H1 (cell line): ENCODE data around the gene POMT2. TPM values are rescaled to one million over a fixed set of nuclear protein-coding genes. Genes with fewer than 3 reads are reported as not detected.

Source experiments
- CTCF ChIA-PET: fragments of 300-600 bp; sonication (Branson Sonifier 250); formaldehyde crosslinking; loops from one replicate; lab custom pipeline; 2021; ENCODE audit not compliant: partially characterized antibody; lab: Charles Lee
- POLR2A ChIA-PET: fragments of 300-600 bp; sonication (Branson Sonifier 250); formaldehyde crosslinking; loops from one replicate; lab custom pipeline; 2021; ENCODE audit warnings: inconsistent platforms; ENCODE audit not compliant: partially characterized antibody; lab: Charles Lee
- DNase-seq, 2 experiments: peaks; one replicate each; pipeline versions ENCODE4 v3.0.0 to v3.0.0-alpha.2; 2010 to 2022; ENCODE audit warnings: low spot score in 2 of 2, low read depth in 1 of 2, mixed read lengths in 1 of 2
- FAIRE-seq: peaks from 2 replicates; lab custom pipeline; 2011; peaks lifted over from hg19 to GRCh38; lab: Jason Lieb, UNC
- H2AFZ ChIP-seq: 2 replicates; pipeline ENCODE4 v1.8.1; 2012; ENCODE audit warnings: low read length, inconsistent platforms
- H2AK5ac ChIP-seq: 2 replicates; pipeline ENCODE4 v1.6.1; 2013; ENCODE audit warnings: low read depth, low read length
- H2BK120ac ChIP-seq: replicated peaks from 2 replicates; pipeline ENCODE3; 2013; ENCODE audit warnings: low read depth, low read length, inconsistent platforms
- H2BK12ac ChIP-seq: 2 replicates; pipeline ENCODE4 v1.6.1; 2013; ENCODE audit warnings: low read depth, low read length
- H2BK15ac ChIP-seq: 2 replicates; pipeline ENCODE4 v1.6.1; 2013; ENCODE audit warnings: low read length
- H2BK20ac ChIP-seq: 2 replicates; pipeline ENCODE4 v1.6.1; 2013; ENCODE audit warnings: low read length
- H2BK5ac ChIP-seq: 2 replicates; pipeline ENCODE4 v1.6.1; 2013; ENCODE audit warnings: low read depth, low read length
- H3K14ac ChIP-seq: 2 replicates; pipeline ENCODE4 v1.6.1; 2013; ENCODE audit warnings: inconsistent platforms; ENCODE audit not compliant: insufficient read length
- H3K18ac ChIP-seq: 2 replicates; pipeline ENCODE4 v1.6.1; 2013; ENCODE audit warnings: low read length; ENCODE audit errors: extremely low read depth
- H3K23ac ChIP-seq: 2 replicates; pipeline ENCODE4 v1.6.1; 2013; ENCODE audit warnings: inconsistent platforms; ENCODE audit not compliant: insufficient read length
- H3K23me2 ChIP-seq: 2 replicates; pipeline ENCODE4 v1.6.1; 2013; ENCODE audit warnings: low read depth, low read length
- H3K27ac ChIP-seq: 2 replicates; pipeline ENCODE4 v1.6.1; 2011; ENCODE audit warnings: low read depth, low read length, inconsistent platforms
- H3K27me3 ChIP-seq, 4 experiments: replicated peaks in 1 of 4; 1 replicate in 1 of 4; 2 replicates in 3 of 4; pipeline versions ENCODE4 v1.6.1 to v1.8.1; 2011 to 2013; ENCODE audit warnings: low read length in 3 of 4, mild to moderate bottlenecking in 3 of 4, inconsistent platforms in 2 of 4, mixed read lengths in 2 of 4, moderate library complexity in 1 of 4; ENCODE audit not compliant: control insufficient read depth in 3 of 4, insufficient read depth in 3 of 4; ENCODE audit errors: extremely low read depth in 1 of 4
- H3K36me3 ChIP-seq, 4 experiments: 2 replicates each; pipeline versions ENCODE4 v1.6.1 to v1.8.1; 2011 to 2013; ENCODE audit warnings: mild to moderate bottlenecking in 4 of 4, low read length in 3 of 4, moderate library complexity in 2 of 4, control low read depth in 1 of 4, inconsistent platforms in 1 of 4; ENCODE audit not compliant: insufficient read depth in 4 of 4, control insufficient read depth in 2 of 4
- H3K4ac ChIP-seq: replicated peaks from 2 replicates; pipeline ENCODE3; 2013; ENCODE audit warnings: low read length, low read depth, mixed read lengths, inconsistent platforms; ENCODE audit not compliant: insufficient read length
- H3K4me1 ChIP-seq, 4 experiments: replicated peaks in 1 of 4; 1 replicate in 1 of 4; 2 replicates in 3 of 4; pipeline versions ENCODE4 v1.6.1 to v1.8.1; 2011 to 2013; ENCODE audit warnings: low read length in 3 of 4, inconsistent platforms in 2 of 4, mixed read lengths in 1 of 4; ENCODE audit not compliant: insufficient read depth in 4 of 4, control insufficient read depth in 3 of 4
- H3K4me2 ChIP-seq, 2 experiments: 2 replicates each; pipeline versions ENCODE4 v1.6.1 to v1.8.1; 2011 to 2013; ENCODE audit warnings: low read depth in 2 of 2, low read length in 2 of 2, control low read depth in 1 of 2, inconsistent platforms in 1 of 2, mild to moderate bottlenecking in 1 of 2; ENCODE audit not compliant: insufficient read depth in 1 of 2
- H3K4me3 ChIP-seq, 4 experiments: fragments of 200-600, 300-600 bp in 1 of 4; sonication (generic), shearing (Covaris generic), sonication (Bioruptor Twin) in 1 of 4; 2 replicates each; pipeline versions ENCODE4 v1.5.1 to v1.8.1; 2011 to 2016; ENCODE audit warnings: low read length in 4 of 4, low read depth in 3 of 4, control low read depth in 2 of 4, inconsistent platforms in 2 of 4, mild to moderate bottlenecking in 2 of 4, mixed read lengths in 1 of 4, moderate library complexity in 1 of 4; ENCODE audit not compliant: insufficient read depth in 2 of 4; ENCODE audit errors: extremely low read depth in 1 of 4
- H3K56ac ChIP-seq: replicated peaks from 2 replicates; pipeline ENCODE3; 2013; ENCODE audit warnings: low read depth, mild to moderate bottlenecking, mixed read lengths, low read length, inconsistent platforms; ENCODE audit not compliant: insufficient read length
- H3K79me1 ChIP-seq: 2 replicates; pipeline ENCODE4 v1.6.1; 2013; ENCODE audit warnings: low read depth, low read length, control low read depth
- H3K79me2 ChIP-seq, 2 experiments: 2 replicates each; pipeline versions ENCODE4 v1.6.1 to v1.8.1; 2012 to 2013; ENCODE audit warnings: low read length in 2 of 2, mild to moderate bottlenecking in 2 of 2, inconsistent platforms in 1 of 2; ENCODE audit not compliant: insufficient read depth in 2 of 2, control insufficient read depth in 1 of 2
- H3K9ac ChIP-seq, 4 experiments: replicated peaks in 1 of 4; 1 replicate in 1 of 4; 2 replicates in 3 of 4; pipeline versions ENCODE4 v1.6.1 to v1.8.1; 2011 to 2013; ENCODE audit warnings: low read depth in 3 of 4, low read length in 3 of 4, control low read depth in 2 of 4, mild to moderate bottlenecking in 2 of 4, moderate library complexity in 2 of 4, inconsistent platforms in 1 of 4; ENCODE audit errors: extremely low read depth in 1 of 4
- H3K9me3 ChIP-seq, 2 experiments: 2 replicates each; pipeline versions ENCODE4 v1.6.1 to v1.8.1; 2012 to 2013; ENCODE audit warnings: mild to moderate bottlenecking in 2 of 2, moderate library complexity in 2 of 2, control low read depth in 1 of 2, inconsistent platforms in 1 of 2, low read depth in 1 of 2, low read length in 1 of 2, mixed read lengths in 1 of 2; ENCODE audit not compliant: insufficient read depth in 2 of 2
- H4K20me1 ChIP-seq, 2 experiments: replicated peaks in 1 of 2; 2 replicates each; pipeline versions ENCODE3 to v1.8.1; 2011 to 2013; ENCODE audit warnings: inconsistent platforms in 2 of 2, low read length in 2 of 2, mild to moderate bottlenecking in 1 of 2; ENCODE audit not compliant: insufficient read depth in 2 of 2, control insufficient read depth in 1 of 2
- H4K5ac ChIP-seq: 2 replicates; pipeline ENCODE4 v1.6.1; 2013; ENCODE audit warnings: low read length, low read depth, mixed read lengths, inconsistent platforms; ENCODE audit not compliant: insufficient read length
- H4K8ac ChIP-seq: 2 replicates; pipeline ENCODE4 v1.8.0; 2013; ENCODE audit warnings: mild to moderate bottlenecking, moderate library complexity, low read length, inconsistent platforms; ENCODE audit not compliant: insufficient read depth; ENCODE audit errors: extremely low read depth
- H4K91ac ChIP-seq: replicated peaks from 2 replicates; pipeline ENCODE3; 2013; ENCODE audit warnings: low read length, mixed read lengths, inconsistent platforms; ENCODE audit not compliant: insufficient read length
- CTBP2 ChIP-seq: IDR thresholded peaks from 2 replicates; pipeline ENCODE4 v1.7.0; 2011; ENCODE audit warnings: borderline replicate concordance, mild to moderate bottlenecking, moderate library complexity, mixed read lengths, low read length; ENCODE audit not compliant: insufficient read depth, insufficient read length
- FOSL1 ChIP-seq: IDR thresholded peaks from 2 replicates; pipeline ENCODE4 v1.6.1; 2011; ENCODE audit warnings: mild to moderate bottlenecking, low read depth, low read length, moderate library complexity; ENCODE audit not compliant: insufficient read depth
- JUN ChIP-seq: IDR thresholded peaks from 2 replicates; pipeline ENCODE4 v1.6.1; 2011; ENCODE audit warnings: low read depth, mild to moderate bottlenecking, improper control_type of control experiment, low read length
- KDM4A ChIP-seq: IDR thresholded peaks from one replicate; pipeline ENCODE4 v1.7.1; 2012; ENCODE audit warnings: low read depth, mild to moderate bottlenecking, moderate library complexity, low read length, inconsistent platforms; ENCODE audit not compliant: severe bottlenecking
- MAX ChIP-seq: IDR thresholded peaks from 2 replicates; pipeline ENCODE4 v1.6.1; 2012; ENCODE audit warnings: inconsistent platforms
- NANOG ChIP-seq: IDR thresholded peaks from 2 replicates; pipeline ENCODE4 v1.6.1; 2011; ENCODE audit warnings: low read length, low read depth, mild to moderate bottlenecking, inconsistent platforms; ENCODE audit not compliant: insufficient read depth, poor library complexity, severe bottlenecking
- POLR2A ChIP-seq, 2 experiments: IDR thresholded peaks; 1 replicate in 1 of 2; 2 replicates in 1 of 2; pipeline ENCODE4 v1.6.1; 2011; ENCODE audit warnings: low read depth in 2 of 2, low read length in 2 of 2, mild to moderate bottlenecking in 2 of 2; ENCODE audit errors: control extremely low read depth in 1 of 2
- RAD21 ChIP-seq, 2 experiments: IDR thresholded peaks in 1 of 2; conservative IDR thresholded peaks in 1 of 2; 2 replicates each; pipeline ENCODE4 v1.6.1; 2011; ENCODE audit warnings: low read depth in 2 of 2, low read length in 2 of 2, improper control_type of control experiment in 1 of 2, inconsistent platforms in 1 of 2, mild to moderate bottlenecking in 1 of 2, moderate library complexity in 1 of 2
- RNF2 ChIP-seq: fragments of 200-900, 300-1000 bp; sonication (generic); IDR thresholded peaks from 2 replicates; pipeline ENCODE4 v1.7.1; 2016; ENCODE audit warnings: borderline replicate concordance, low read depth, mild to moderate bottlenecking, antibody characterized with exemption, low read length; ENCODE audit not compliant: poor library complexity, severe bottlenecking; ENCODE audit errors: missing control alignments
- SAP30 ChIP-seq: fragments of 300-600 bp; sonication (generic); IDR thresholded peaks from 2 replicates; pipeline ENCODE4 v1.7.1; 2012; ENCODE audit warnings: low read length, moderate library complexity, mild to moderate bottlenecking, inconsistent platforms; ENCODE audit not compliant: insufficient read depth, insufficient replicate concordance
- SIX5 ChIP-seq: IDR thresholded peaks from 2 replicates; pipeline ENCODE4 v1.6.1; 2011; ENCODE audit warnings: mild to moderate bottlenecking, low read depth, low read length
- SP2 ChIP-seq: IDR thresholded peaks from 2 replicates; pipeline ENCODE4 v1.6.1; 2012; ENCODE audit warnings: mild to moderate bottlenecking, low read length, inconsistent platforms
- WGBS, 2 experiments: shearing (Covaris generic) in 1 of 2; methylation state at CpG; one replicate each; pipeline versions ENCODE4 v1.1.6 to v1.1.7; 2013 to 2015; ENCODE audit warnings: low lambda C conversion rate in 2 of 2, mixed read lengths in 2 of 2, inconsistent platforms in 1 of 2, low coverage in 1 of 2, missing lambda C conversion rate in 1 of 2; ENCODE audit not compliant: insufficient replicate concordance in 2 of 2, insufficient coverage in 1 of 2, insufficient read length in 1 of 2; ENCODE audit errors: extremely low coverage in 1 of 2, missing lambda C conversion rate in 1 of 2; 5-methylcytosine and 5-hydroxymethylcytosine counted together
- polyA plus RNA-seq, 7 experiments: library from polyadenylated mRNA; depleted of rRNA in 3 of 7; stranded (reverse) in 5 of 7; unstranded in 2 of 7; fragments of >200 nt in 5 of 7; fragments of 200-250 nt in 2 of 7; gene quantifications; 1 replicate in 5 of 7; 2 replicates in 1 of 7; 4 replicates in 1 of 7; pipeline versions ENCODE4 v1.2.1 to v1.2.3, GENCODE V29; 2011 to 2013; ENCODE audit warnings: missing spikeins in 2 of 7, mixed read lengths in 2 of 7
- total RNA-seq: library from RNA; stranded (reverse); fragmentation: NEBNext Ultra II Directional; extraction: Animal tissue kit (Norgen Biotek cat#: 25700); gene quantifications from 2 replicates; pipeline ENCODE4 v1.2.1, GENCODE V29; 2021

POMT2 gene
- total and polyA plus RNA-seq, 2 of the 8 experiments (the other 6 are each of a cell fraction or from before 2014, with no cell fraction given): 20.8 to 44.9 TPM

GRCh38 chr14:77325746-77326094 is 5.0 kb upstream of the POMT2 start:
- no peak for DNase-seq
- no peak overlapping the region for H2BK120ac ChIP-seq
- H2BK20ac ChIP-seq: no peak overlapping the region; the same call in 1 of the 2 replicates
- no peak overlapping the region for H3K4ac ChIP-seq
- no peaks in the 10 kb centered on the region for H3K79me1 ChIP-seq
- H3K23me2 ChIP-seq: peaks cover 2% of the 10 kb centered on the region
- POLR2A ChIA-PET: interaction anchor here (0.8 to 1.3 kb wide), 2 partner anchors 10 to 12 kb away, joined by 3 to 4 read pairs; no protein-coding TSS in a partner anchor
- no peaks in the 10 kb centered on the region for H4K20me1 ChIP-seq
- H3K36me3 ChIP-seq: no peaks in the 10 kb centered on the region
- WGBS, 2 experiments: 89% methylated on average over 3 of the region's 3 CpGs; no CpG with 5 or more reads in 1 of the 2 experiments
- no peak for FAIRE-seq
- H2BK15ac ChIP-seq: no peak overlapping the region
- no peak overlapping the region for H3K18ac ChIP-seq
- H4K8ac ChIP-seq: no peak overlapping the region
- no peak overlapping the region for H3K27ac ChIP-seq
- no peak overlapping the region for H4K5ac ChIP-seq
- H3K14ac ChIP-seq: no peak overlapping the region
- no peaks in the 10 kb centered on the region for H3K27me3 ChIP-seq
- no peak overlapping the region for H3K23ac ChIP-seq
- CTCF ChIA-PET: interaction anchor here (1.0 to 5.3 kb wide), 12 partner anchors 10 to 192 kb away, joined by 3 to 40 read pairs (median 4); no protein-coding TSS in a partner anchor
- no peak overlapping the region for H3K4me3 ChIP-seq
- H2AFZ ChIP-seq: no peak overlapping the region
- no peak overlapping the region for H3K9ac ChIP-seq
- no peaks in the 10 kb centered on the region for H3K9me3 ChIP-seq
- H3K56ac ChIP-seq: no peak overlapping the region
- H3K4me2 ChIP-seq: no peak overlapping the region
- peaks cover 4 to 11% (median 7%) of the 10 kb centered on the region in 4 experiments; a peak in 6 of 7 replicates for H3K4me1 ChIP-seq
- no peak overlapping the region for H2BK5ac ChIP-seq
- H3K79me2 ChIP-seq: no peaks in the 10 kb centered on the region; a peak in 1 of 4 replicates
- no peak overlapping the region for H4K91ac ChIP-seq
- no peak overlapping the region; the same call in 1 of the 2 replicates for H2BK12ac ChIP-seq
- no peak overlapping the region for H2AK5ac ChIP-seq
- TF ChIP-seq POLR2A (IDR thresholded peaks at IDR 0.05; ENCODE audit: control extremely low read depth in 1 of 2, low read depth in 2 of 2, low read length in 2 of 2) (no peak), KDM4A (no peak), FOSL1 (no peak), RAD21 (IDR thresholded peaks at IDR 0.05 in 1 of 2, conservative IDR thresholded peaks at IDR 0.05 in 1 of 2; ENCODE audit: low read depth in 2 of 2, low read length in 2 of 2) (peak; percentile 33 to 49; a peak in 3 of 4 replicates), JUN (no peak), SP2 (no peak), RNF2 (no peak), SIX5 (no peak), SAP30 (no peak), NANOG (no peak), CTBP2 (no peak), MAX (no peak)
